ENCODE measurements around the gene HOXD10.

HOXD10 gene

GRCh38 chr2:176107731-176108181 is 8.8 kb upstream of the HOXD10 start:
- DNase-seq, result no peak

GRCh38 chr2:176109192-176109901 is 7.2 kb upstream of the HOXD10 start:
- DNase-seq, result no peak

- DNase-seq, result no peak
Observed at GRCh38 chr2:176109946-176110345, 6.6 kb upstream of the HOXD10 start.

- no peak for DNase-seq
Observed at GRCh38 chr2:176110415-176111308, 5.9 kb upstream of the HOXD10 start.

- no peak for DNase-seq
Observed at GRCh38 chr2:176111309-176111663, 5.3 kb upstream of the HOXD10 start.

GRCh38 chr2:176111846-176112374 is 4.7 kb upstream of the HOXD10 start:
- DNase-seq, result no peak

- DNase-seq, result no peak
Observed at GRCh38 chr2:176112375-176113302, 3.9 kb upstream of the HOXD10 start.

- no peak for DNase-seq
Observed at GRCh38 chr2:176114120-176114929, 2.3 kb upstream of the HOXD10 start.

- DNase-seq, result no peak
Observed at GRCh38 chr2:176114930-176115625, 1.5 kb upstream of the HOXD10 start.

- DNase-seq, result no peak
Observed at GRCh38 chr2:176117162-176117822, 714 bp downstream of the HOXD10 start.

GRCh38 chr2:176117823-176118371 is 1.3 kb downstream of the HOXD10 start:
- DNase-seq, result no peak

GRCh38 chr2:176118601-176119339 is 2.2 kb downstream of the HOXD10 start:
- no peak for DNase-seq

GRCh38 chr2:176120364-176121189 is 4.0 kb downstream of the HOXD10 start:
- no peak for DNase-seq

GRCh38 chr2:176121190-176122051 is 4.8 kb downstream of the HOXD10 start:
- no peak for DNase-seq

GRCh38 chr2:176122052-176122682 is 5.6 kb downstream of the HOXD10 start:
- DNase-seq, result no peak

- DNase-seq, result no peak
Observed at GRCh38 chr2:176122683-176123410, 6.3 kb downstream of the HOXD10 start, which contains the start of gene HOXD9. HOXD9 (plus strand) TSS chr2:176122719; CDS start chr2:176122769, 50 bp downstream.
